Measurements from ENCODE around the gene TLE6.
"Not testable (repeated sequence)": the region's sequence is repeated elsewhere in the genome, so short reads cannot be mapped to it uniquely, and the experiment has no call there.

TLE6 gene

GRCh38 chr19:3005345-3005744 is 28.0 kb downstream of the TLE6 start:
- DNase-seq, result no peak

- DNase-seq, result peak; percentile 45
These were observed 28.9 kb downstream of the TLE6 start for GRCh38 chr19:3006075-3006767.

- DNase-seq, result no peak
These were observed 30.6 kb downstream of the TLE6 start for GRCh38 chr19:3007975-3008374.

GRCh38 chr19:3008994-3009393 is 31.6 kb downstream of the TLE6 start:
- no peak for DNase-seq

GRCh38 chr19:3010871-3011270 is 33.5 kb downstream of the TLE6 start:
- DNase-seq, result no peak

GRCh38 chr19:3012059-3012458 is 34.7 kb downstream of the TLE6 start:
- DNase-seq, result not testable (repeated sequence)

GRCh38 chr19:3012621-3013262 is 35.4 kb downstream of the TLE6 start:
- no peak for DNase-seq

GRCh38 chr19:3013263-3013725 is 35.9 kb downstream of the TLE6 start:
- DNase-seq, result no peak

GRCh38 chr19:3014135-3014534 is 36.8 kb downstream of the TLE6 start:
- DNase-seq, result no peak

GRCh38 chr19:3015126-3016057 is 38.0 kb downstream of the TLE6 start:
- DNase-seq, result no peak

- DNase-seq, result no peak
These were observed 40.6 kb downstream of the TLE6 start for GRCh38 chr19:3017923-3018322.

GRCh38 chr19:3019211-3019854 is 42.0 kb downstream of the TLE6 start:
- no peak for DNase-seq

- DNase-seq, result no peak
These were observed 43.1 kb downstream of the TLE6 start for GRCh38 chr19:3020321-3020960.

- DNase-seq, result peak; percentile 51
These were observed 47.1 kb downstream of the TLE6 start for GRCh38 chr19:3024509-3024869.

- DNase-seq, result no peak
These were observed 47.6 kb downstream of the TLE6 start for GRCh38 chr19:3024870-3025548.

GRCh38 chr19:3025549-3025886 is 48.2 kb downstream of the TLE6 start:
- no peak for DNase-seq

- no peak for DNase-seq
These were observed 49.4 kb downstream of the TLE6 start for GRCh38 chr19:3026768-3027167.

GRCh38 chr19:3027292-3027691 is 49.9 kb downstream of the TLE6 start:
- no peak for DNase-seq

GRCh38 chr19:3027981-3028304 is 50.6 kb downstream of the TLE6 start:
- DNase-seq, result no peak

- no peak for DNase-seq
These were observed 51.1 kb downstream of the TLE6 start for GRCh38 chr19:3028305-3029064.
